Measurements from ENCODE around the gene KDM5C. TPM values are rescaled to one million over a fixed set of nuclear protein-coding genes. Genes with fewer than 3 reads are reported as not detected.
"Not testable (repeated sequence)": the region's sequence is repeated elsewhere in the genome, so short reads cannot be mapped to it uniquely, and the experiment has no call there.

Gene KDM5C
- total RNA-seq, 1 donor from 2014 or later, result 104 TPM

- intact Hi-C loops (cut with micrococcal nuclease), result no loop called here
These were observed 30.7 kb downstream of the KDM5C start for GRCh38 chrX:53194308-53194707.

- intact Hi-C loops (cut with micrococcal nuclease), result no loop called here
These were observed 31.9 kb downstream of the KDM5C start for GRCh38 chrX:53193093-53193492.

DNA sequence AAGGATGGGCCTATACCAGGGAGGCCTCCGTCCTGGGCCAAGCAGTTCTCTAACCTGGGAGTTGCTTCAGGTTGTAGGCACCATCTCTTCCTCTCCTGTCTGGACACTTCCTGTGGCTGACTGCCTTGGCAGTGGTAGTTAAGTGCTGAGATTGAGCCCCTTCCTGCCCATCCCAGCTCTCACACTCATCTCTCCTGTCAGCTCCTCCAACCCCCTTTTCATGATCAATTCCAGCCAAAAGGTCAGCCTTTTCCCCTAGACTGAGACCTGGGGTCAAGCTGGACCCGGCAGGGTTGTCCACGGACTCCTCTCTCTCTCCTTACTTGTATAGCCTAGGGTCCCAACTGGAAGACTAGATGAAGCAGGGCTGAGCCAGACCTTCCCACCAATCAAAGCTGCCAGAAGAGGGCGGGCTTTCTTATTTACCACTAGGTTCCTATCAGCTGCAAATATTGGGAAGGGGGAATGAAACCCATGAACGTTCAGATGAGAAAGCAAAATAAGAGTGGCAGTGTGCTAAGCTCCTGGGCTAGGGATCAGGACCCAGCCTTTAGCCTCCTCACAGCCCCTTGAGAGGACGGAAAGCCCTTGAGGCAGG is 34.5 kb downstream of the KDM5C start:
- intact Hi-C loops (cut with micrococcal nuclease), result no loop called here

DNA sequence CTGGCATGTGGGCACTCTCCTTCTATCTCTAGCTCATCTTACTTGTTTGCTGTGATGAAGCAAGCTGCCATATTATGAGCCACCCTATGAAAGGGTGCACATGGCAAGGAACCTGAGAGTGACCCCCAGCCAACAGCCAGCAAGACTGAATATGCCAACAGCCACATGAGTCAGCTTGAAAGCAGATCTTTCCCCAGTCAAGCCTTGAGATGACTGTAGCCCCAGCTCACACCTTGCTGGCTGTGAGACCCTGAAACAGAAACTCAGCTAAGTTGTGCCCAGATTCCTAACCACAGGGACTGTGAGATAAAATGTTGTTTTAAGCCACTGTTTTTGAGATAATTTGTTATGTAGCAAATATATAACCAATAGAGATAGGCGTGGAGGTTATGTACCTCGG is 36.2 kb downstream of the KDM5C start:
- intact Hi-C loops (cut with micrococcal nuclease), result no loop called here

DNA sequence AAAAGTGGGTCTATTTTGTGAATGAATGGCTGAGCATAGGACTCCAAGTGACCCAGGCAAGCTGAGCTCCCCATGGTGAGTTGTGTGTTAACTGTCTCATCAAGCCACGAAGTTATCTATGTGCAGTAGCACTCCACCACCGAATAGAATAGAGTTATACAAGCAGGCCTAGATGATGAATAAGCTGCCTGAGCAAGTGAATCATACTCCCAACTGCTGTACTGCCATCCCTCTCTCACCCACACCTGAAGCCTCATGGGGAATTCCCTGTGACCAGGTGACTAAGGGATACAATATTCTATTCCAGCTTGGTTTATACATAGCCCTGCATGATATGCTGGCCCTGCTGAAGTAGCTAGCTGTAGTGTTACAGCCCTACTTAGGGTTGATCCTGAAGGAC is 38.7 kb downstream of the KDM5C start:
- intact Hi-C loops (cut with micrococcal nuclease), result no loop called here

DNA sequence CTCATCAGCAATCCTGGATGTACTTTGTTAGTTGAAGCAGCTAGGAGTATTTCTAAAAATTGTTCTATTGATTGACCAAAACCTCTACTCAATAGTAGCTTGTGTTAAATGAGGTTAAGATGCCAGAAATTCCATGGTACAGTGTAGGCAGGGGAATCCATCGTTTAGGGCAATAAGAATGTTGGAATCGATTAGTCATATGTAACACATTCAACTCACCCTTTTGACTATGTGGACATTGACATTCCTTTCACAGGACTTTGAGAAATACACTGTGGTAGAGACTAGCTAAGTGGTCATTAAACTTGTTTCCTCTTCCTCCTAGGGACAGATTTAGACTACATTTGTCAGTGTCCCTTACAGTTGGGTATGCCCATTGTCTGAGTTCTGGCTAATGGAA is 40.2 kb downstream of the KDM5C start:
- intact Hi-C loops (cut with micrococcal nuclease), result no loop called here

GRCh38 chrX:53171356-53171755 is 53.7 kb downstream of the KDM5C start:
- intact Hi-C loops (cut with micrococcal nuclease), result no loop called here

DNA sequence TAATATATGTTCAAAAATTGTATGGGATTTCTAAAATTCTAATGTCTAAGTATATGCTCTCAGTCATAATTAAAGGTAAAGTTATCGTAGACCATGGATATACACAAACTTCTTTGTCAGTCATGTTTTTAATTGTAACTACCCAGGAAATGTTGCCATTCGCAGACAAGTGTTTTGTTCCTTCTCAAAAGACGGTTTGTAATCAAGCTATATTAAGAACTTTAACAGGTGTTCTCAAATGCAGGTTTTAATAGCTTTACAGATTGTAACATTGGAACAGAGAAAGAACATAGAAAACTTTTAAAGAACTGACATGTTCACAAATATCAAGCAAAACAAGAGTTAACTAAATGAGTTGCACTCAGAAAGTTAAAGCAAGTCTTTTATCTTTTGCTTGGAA is 58.9 kb downstream of the KDM5C start:
- intact Hi-C loops (cut with micrococcal nuclease), result no loop called here

- intact Hi-C loops (cut with micrococcal nuclease), result not testable (repeated sequence)
These were observed 60.4 kb downstream of the KDM5C start for GRCh38 chrX:53164566-53164965.

DNA sequence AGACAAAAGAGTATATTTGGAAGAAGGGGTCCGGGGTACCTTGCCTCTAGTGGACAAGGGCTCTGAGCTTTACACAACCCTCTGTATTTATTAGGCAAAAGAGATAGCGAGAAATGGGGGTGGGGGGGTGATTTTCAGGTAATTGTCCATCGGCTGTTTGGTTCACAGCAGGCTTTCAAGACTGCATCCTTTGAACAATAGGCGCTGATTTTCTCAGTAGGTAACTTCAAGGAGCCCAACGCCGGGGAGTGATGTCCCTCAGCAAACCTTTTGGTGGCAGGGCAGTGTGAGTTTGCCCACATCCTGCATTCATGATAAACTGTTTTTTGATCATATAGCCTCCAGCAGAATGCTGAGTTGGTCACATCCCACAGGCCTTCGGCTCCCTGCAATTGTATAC is 61.6 kb downstream of the KDM5C start:
- intact Hi-C loops (cut with micrococcal nuclease), result no loop called here

DNA sequence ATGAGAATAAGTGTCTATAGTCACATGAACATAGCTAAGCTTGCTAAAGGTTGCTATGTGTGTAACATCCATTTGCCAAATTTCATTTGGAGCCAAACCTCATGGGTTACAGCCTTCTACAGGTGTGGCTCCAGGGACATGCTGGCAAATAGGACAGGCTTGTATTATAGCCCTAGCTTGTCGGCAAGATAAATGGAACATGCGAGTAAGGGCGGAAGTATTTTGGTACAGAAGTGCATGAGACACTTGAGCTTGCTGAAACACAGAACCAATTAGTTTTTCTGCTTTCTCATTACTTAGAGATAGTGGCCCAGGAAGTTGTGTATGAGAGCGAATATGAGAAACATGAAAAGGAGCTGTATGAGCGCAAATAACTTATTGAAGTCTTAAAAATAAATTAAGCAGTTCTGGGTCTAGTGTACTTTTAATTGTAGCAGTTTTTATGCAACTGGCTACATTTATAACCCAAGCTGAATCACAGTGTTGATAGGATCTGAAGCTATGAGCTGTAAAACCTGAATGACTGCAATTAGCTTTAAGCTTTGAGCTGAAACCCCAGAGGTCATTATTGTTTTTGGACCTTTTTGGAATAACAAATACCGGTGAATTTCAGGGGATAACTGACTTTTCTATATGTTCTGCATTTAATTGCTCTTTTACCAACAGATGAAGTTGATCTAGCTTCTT is 64.6 kb downstream of the KDM5C start:
- intact Hi-C loops (cut with micrococcal nuclease), result no loop called here

DNA sequence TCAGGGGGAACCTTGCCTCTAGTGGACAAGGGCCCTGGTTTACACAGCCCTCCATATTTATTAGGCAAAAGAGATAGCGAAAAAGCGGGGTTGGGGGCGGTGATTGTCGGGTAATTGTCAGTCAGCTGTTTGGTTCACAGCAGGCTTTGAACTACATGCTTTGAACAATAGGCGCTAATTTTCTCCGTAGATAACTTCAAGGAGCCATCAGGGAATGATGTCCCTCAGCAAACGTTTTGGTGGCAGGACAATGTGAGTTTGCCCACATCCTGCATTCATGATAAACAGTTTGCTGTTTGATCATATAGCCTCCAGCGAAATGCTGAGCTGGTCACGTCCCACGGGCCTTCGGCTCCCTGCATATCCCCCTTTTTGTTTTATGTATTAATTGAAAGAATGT is 65.8 kb downstream of the KDM5C start:
- intact Hi-C loops (cut with micrococcal nuclease), result no loop called here

- intact Hi-C loops (cut with micrococcal nuclease), result no loop called here
These were observed 68.8 kb downstream of the KDM5C start for GRCh38 chrX:53156207-53156596.

GRCh38 chrX:53155512-53156206 is 69.3 kb downstream of the KDM5C start:
- intact Hi-C loops (cut with micrococcal nuclease), result no loop called here

GRCh38 chrX:53153581-53153980 is 71.4 kb downstream of the KDM5C start:
- intact Hi-C loops (cut with micrococcal nuclease), result no loop called here

Other genes with a start within 250 kb of the KDM5C start
- not detected in 2 replicates for gene GPR173, start 176.4 kb downstream of the KDM5C start, total RNA-seq
- gene TSPYL2, start 142.8 kb downstream of the KDM5C start, total RNA-seq, result 20.9 and 21.0 TPM in 2 replicates
- gene KANTR, start 131.1 kb downstream of the KDM5C start, total RNA-seq, result 8.6 and 9.0 TPM in 2 replicates
- 0.20 and 0.29 TPM in 2 replicates for gene IQSEC2, start 56.4 kb upstream of the KDM5C start, total RNA-seq
- gene SMC1A, start 197.4 kb upstream of the KDM5C start, total RNA-seq, result 104 and 109 TPM in 2 replicates
- gene RIBC1, start 197.7 kb upstream of the KDM5C start, total RNA-seq, result 0.54 and 0.59 TPM in 2 replicates
- gene HSD17B10, start 209.2 kb upstream of the KDM5C start, total RNA-seq, result 123 and 130 TPM in 2 replicates

Measured in T-helper 1 cell treated with Interleukin-12 subunit alpha and Interleukin-12 subunit beta and Interleukin-4 antibody, amounts not matched to agents 30 ng/mL and 1 ng/mL, for 36 hours (primary cell).